Heart right ventricle (tissue), 16 donors: ENCODE measurements around the gene SPTBN1. TPM values are rescaled to one million over a fixed set of nuclear protein-coding genes. Genes with fewer than 3 reads are reported as not detected.

ENCODE experiments used
- ATAC-seq, 8 donors: fragments of 200-7000 bp; cut with Tn5 transposase; one replicate each; pipeline ENCODE4 v1.9.1; 2020; ENCODE audit warnings: mild to moderate bottlenecking in 8 of 8, moderate library complexity in 8 of 8, moderate number of reproducible peaks in 1 of 8
- DNase-seq, 2 donors: peaks; one replicate each; pipeline ENCODE4 v3.0.0-alpha.2; 2020
- H3K27ac ChIP-seq, 10 donors: fragments of 200-600 bp; sonication (generic) in 2 of 10; one replicate each; pipeline versions ENCODE4 v1.5.0 to v1.8.0; 2020 to 2022; ENCODE audit warnings: mild to moderate bottlenecking in 3 of 10
- H3K27me3 ChIP-seq, 7 donors: fragments of 200-600 bp; one replicate each; pipeline ENCODE4 v1.8.0; 2021 to 2022; ENCODE audit warnings: mild to moderate bottlenecking in 2 of 7
- H3K36me3 ChIP-seq, 9 donors: fragments of 200-600 bp; sonication (generic) in 1 of 9; one replicate each; pipeline versions ENCODE4 v1.5.0 to v1.8.0; 2020 to 2022; ENCODE audit warnings: mild to moderate bottlenecking in 2 of 9
- H3K4me1 ChIP-seq, 9 donors: fragments of 200-600 bp; sonication (generic) in 1 of 9; one replicate each; pipeline versions ENCODE4 v1.5.0 to v1.8.0; 2020 to 2022; ENCODE audit warnings: mild to moderate bottlenecking in 4 of 9
- H3K4me3 ChIP-seq, 10 donors: fragments of 200-600 bp; sonication (generic) in 2 of 10; one replicate each; pipeline versions ENCODE4 v1.5.0 to v1.8.0; 2020 to 2022; ENCODE audit warnings: mild to moderate bottlenecking in 7 of 10, moderate library complexity in 2 of 10
- H3K9me3 ChIP-seq, 11 donors: fragments of 200-600 bp in 10 of 11; sonication (generic) in 2 of 11; one replicate each; pipeline versions ENCODE4 v1.5.0 to v1.8.0; 2013 to 2022; ENCODE audit warnings: mild to moderate bottlenecking in 2 of 11, control low read depth in 1 of 11, moderate library complexity in 1 of 11
- WGBS, 2 donors: extraction: QIAGEN DNeasy Blood & Tissue Kit; methylation state at CpG; one replicate each; pipeline ENCODE4 v1.1.7; 2013; ENCODE audit warnings: inconsistent platforms in 1 of 2; 5-methylcytosine and 5-hydroxymethylcytosine counted together
- intact Hi-C, 10 donors: fragments of 100-400 bp; cut with DNase I; formaldehyde crosslinking; loops; one replicate each; pipeline versions ENCODE4 v1.11.1 to v1.14.2; 2022
- polyA plus RNA-seq, 2 donors: library from polyadenylated mRNA; stranded (reverse); fragments of 200-250 nt; gene quantifications; one replicate each; pipeline ENCODE4 v1.2.3, GENCODE V29; 2013
- total RNA-seq, 10 donors: library from RNA; stranded (reverse); fragmentation: NEBNext Ultra II Directional in 3 of 10; extraction: Animal tissue kit (Norgen Biotek cat#: 25700) in 3 of 10; gene quantifications; one replicate each; pipeline versions ENCODE4 v1.2.1 to v1.2.4, GENCODE V29; 2021 to 2023
- TF ChIP-seq, protein P1 (sequence below), 9 donors: fragments of 200-600 bp; sonication (generic) in 2 of 9; IDR thresholded peaks; one replicate each; pipeline versions ENCODE4 v1.5.0 to v1.8.0; 2021 to 2022; ENCODE audit warnings: antibody characterized with exemption in 9 of 9, mild to moderate bottlenecking in 5 of 9, moderate library complexity in 1 of 9
- donor health status: Arrhythmogenic right ventricular cardiomyopathy.
- donor health status: ischemic (EF 13 %, LVEDD 7.1; RV severe dilation, severe dysfunction).
- donor health status: healthy with polysubstance abuse.
- donor health status: DM: no; HTN: yes; CAD: no.
- donor health status: DM: no; HTN: no; CAD: no.
- donor health status: ischemic (EF 25% LVEDD 6.9; RV normal size, moderate dysfunction).
- donor health status: ischemic (EF 25% LVEDD 5.7; RV mildly dilated, moderate dysfunction).
- donor health status: healthy.
- donor health status: DM: yes; HTN: yes; CAD: no.
- donor health status: Ischemic cardiomyopathy.
- donor health status: ischemic (EF 35%, LVEDD 5.7; RV mildly dilated, moderate dysfunction).
- donor health status: nonischemic (EF 11% LVEDD 7.7; RV severe dilation, severe dysfunction).
- donor health status: DM: yes; HTN: yes; CAD: no.
- donor health status: PGD.
- donor health status: ischemic (EF 29% LVEDD 5.4; RV normal size, mild dysfunction).
- donor health status: nonischemic (EF 23%, LVEDD 6.1; RV moderate dilation, normal function).

Gene SPTBN1
- total and polyA plus RNA-seq, 12 donors, result 91.1 to 643 (median 494) TPM

DNA sequence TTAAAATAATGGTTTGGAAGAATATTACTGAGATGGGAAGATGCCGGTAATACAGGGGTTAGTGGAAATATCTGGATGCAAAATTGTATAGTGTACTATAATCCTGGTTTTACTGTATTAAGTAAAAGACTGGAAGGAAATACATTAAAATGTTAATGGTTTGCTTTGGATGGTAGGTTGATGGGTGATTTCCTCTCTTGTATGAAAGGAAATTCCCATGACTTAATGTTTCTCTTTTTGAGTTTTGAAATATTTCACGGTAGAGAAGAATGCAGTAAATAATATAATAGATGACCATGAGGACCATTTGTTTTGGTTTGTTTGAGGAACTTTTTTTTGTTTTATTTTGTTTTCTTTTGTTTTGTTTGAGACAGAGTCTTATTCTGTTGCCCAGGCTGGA, 8.2 kb downstream of the SPTBN1 start:
- TF ChIP-seq, protein P1, sequence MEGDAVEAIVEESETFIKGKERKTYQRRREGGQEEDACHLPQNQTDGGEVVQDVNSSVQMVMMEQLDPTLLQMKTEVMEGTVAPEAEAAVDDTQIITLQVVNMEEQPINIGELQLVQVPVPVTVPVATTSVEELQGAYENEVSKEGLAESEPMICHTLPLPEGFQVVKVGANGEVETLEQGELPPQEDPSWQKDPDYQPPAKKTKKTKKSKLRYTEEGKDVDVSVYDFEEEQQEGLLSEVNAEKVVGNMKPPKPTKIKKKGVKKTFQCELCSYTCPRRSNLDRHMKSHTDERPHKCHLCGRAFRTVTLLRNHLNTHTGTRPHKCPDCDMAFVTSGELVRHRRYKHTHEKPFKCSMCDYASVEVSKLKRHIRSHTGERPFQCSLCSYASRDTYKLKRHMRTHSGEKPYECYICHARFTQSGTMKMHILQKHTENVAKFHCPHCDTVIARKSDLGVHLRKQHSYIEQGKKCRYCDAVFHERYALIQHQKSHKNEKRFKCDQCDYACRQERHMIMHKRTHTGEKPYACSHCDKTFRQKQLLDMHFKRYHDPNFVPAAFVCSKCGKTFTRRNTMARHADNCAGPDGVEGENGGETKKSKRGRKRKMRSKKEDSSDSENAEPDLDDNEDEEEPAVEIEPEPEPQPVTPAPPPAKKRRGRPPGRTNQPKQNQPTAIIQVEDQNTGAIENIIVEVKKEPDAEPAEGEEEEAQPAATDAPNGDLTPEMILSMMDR (IDR thresholded peaks at IDR 0.05), result no peak
- Histone ChIP-seq H3K36me3 (peaks cover 0 to 19% (median 0%) of the 10 kb centered on the region in 9 donors), H3K27me3 (peaks cover 0 to 3% (median 0%) of the 10 kb centered on the region in 7 donors), H3K27ac (peak overlapping the region in 6 of 10 donors; percentile 3 to 98 (median 48)), H3K4me3 (no peak overlapping the region), H3K9me3 (no peaks in the 10 kb centered on the region), H3K4me1 (peaks cover 17 to 99% (median 86%) of the 10 kb centered on the region in 9 donors)
- 49 to 59% methylated on average over 2 of the region's 2 CpGs for whole genome bisulfite sequencing, 2 donors
- intact Hi-C loops, result loop anchor here in 3 of 10 donors (5.0 to 10.0 kb wide), 4 partner anchors 33 to 170 kb away; no protein-coding TSS in a partner anchor
- ATAC-seq (no peak), DNase-seq (no peak)

DNA sequence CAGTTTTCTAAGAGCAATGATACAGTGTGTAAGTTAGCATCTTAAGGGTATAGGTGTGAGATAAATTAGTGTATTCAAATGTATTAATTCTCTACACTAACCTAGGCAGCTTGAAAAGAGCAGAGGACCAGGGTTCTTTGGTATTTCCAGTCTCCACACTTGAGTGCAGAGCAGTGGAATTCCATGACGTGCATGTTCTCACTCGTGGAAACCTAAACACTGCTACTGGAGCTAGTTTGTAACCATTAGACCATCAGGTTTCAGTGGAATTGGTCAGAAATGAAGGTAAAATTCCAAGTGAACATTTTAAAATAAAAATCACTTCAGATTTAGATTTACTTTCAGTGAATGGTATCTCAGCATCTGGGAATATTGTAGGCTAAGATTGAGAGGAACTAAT, 9.0 kb downstream of the SPTBN1 start:
- peak overlapping the region in 6 of 10 donors; percentile 3 to 98 (median 42) for H3K27ac ChIP-seq
- H3K4me1 ChIP-seq, result peaks cover 16 to 99% (median 86%) of the 10 kb centered on the region in 9 donors
- WGBS, 2 donors, result 25 to 27% methylated on average over 2 of the region's 2 CpGs
- no peak overlapping the region for H3K4me3 ChIP-seq
- DNase-seq (no peak), ATAC-seq (peak in 1 of 8 donors; percentile 23)
- TF ChIP-seq, protein P1 (IDR thresholded peaks at IDR 0.05), result no peak
- H3K36me3 ChIP-seq, result peaks cover 0 to 19% (median 0%) of the 10 kb centered on the region in 9 donors
- H3K27me3 ChIP-seq, result no peaks in the 10 kb centered on the region
- intact Hi-C loops, result loop anchor here in 1 of 10 donors (10.0 kb wide), 1 partner anchor 170 kb away; no protein-coding TSS in a partner anchor
- no peaks in the 10 kb centered on the region for H3K9me3 ChIP-seq

DNA sequence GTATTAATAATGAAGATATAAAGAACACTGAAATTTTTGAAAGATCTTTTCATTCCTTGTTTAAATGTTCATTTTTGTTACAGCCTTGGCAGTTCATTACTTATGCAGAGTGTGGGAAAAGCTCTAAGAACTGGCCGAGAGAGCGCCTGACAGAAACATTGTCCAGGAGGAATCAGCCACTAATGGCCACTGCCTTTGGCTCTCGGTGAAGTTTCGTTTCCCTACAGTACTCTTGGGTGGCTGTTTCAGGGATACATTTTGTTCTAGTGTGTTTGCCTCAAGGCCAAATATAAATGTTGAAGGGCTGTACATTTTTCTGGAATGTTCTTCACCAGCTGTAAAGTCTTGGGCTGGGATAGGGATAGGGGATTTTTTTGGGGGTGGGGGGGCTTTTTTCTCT, 10.7 kb downstream of the SPTBN1 start:
- Histone ChIP-seq H3K27ac (peak overlapping the region; percentile 23 to 98 (median 67)), H3K36me3 (peaks cover 0 to 11% (median 0%) of the 10 kb centered on the region in 9 donors), H3K4me3 (peak overlapping the region in 1 of 10 donors; percentile 9), H3K27me3 (no peaks in the 10 kb centered on the region), H3K9me3 (no peaks in the 10 kb centered on the region), H3K4me1 (peaks cover 14 to 99% (median 85%) of the 10 kb centered on the region in 9 donors)
- DNase-seq, result no peak
- peak in 6 of 8 donors; percentile 23 to 65 (median 48) for ATAC-seq
- TF ChIP-seq, protein P1 (IDR thresholded peaks at IDR 0.05), result no peak
- intact Hi-C loops, result loop anchor here in 1 of 10 donors (10.0 kb wide), 1 partner anchor 168 kb away; no protein-coding TSS in a partner anchor
- 9 to 21% methylated on average over 4 of the region's 4 CpGs for WGBS, 2 donors

DNA sequence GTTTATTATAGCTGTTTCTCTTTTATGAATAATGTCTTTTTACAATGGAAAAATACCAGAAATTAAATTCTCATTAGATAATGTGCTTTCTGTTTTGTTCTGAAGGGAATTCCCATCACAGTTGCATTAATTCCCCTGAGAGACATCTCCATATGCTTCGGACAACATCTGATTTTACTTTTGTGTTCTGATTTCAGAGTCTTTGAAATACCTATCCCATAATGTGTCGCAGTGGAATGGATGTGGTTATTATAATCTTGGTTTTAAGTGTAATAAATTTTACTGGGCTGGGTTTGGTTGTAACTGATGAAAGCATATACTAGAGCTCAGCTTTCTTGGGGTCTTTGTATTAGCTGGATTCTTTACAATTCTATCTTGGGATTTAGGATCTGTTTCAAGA, 12.5 kb downstream of the SPTBN1 start:
- ATAC-seq (no peak), DNase-seq (no peak)
- 50 to 58% methylated on average over 2 of the region's 2 CpGs for WGBS, 2 donors
- Histone ChIP-seq H3K9me3 (no peaks in the 10 kb centered on the region), H3K27me3 (no peaks in the 10 kb centered on the region), H3K27ac (peak overlapping the region; percentile 54 to 98 (median 76)), H3K4me3 (no peak overlapping the region), H3K4me1 (peaks cover 11 to 99% (median 85%) of the 10 kb centered on the region in 9 donors), H3K36me3 (peaks cover 0 to 11% (median 0%) of the 10 kb centered on the region in 9 donors)
- TF ChIP-seq, protein P1 (IDR thresholded peaks at IDR 0.05), result no peak
- intact Hi-C loops, result loop anchor here in 1 of 10 donors (10.0 kb wide), 1 partner anchor 166 kb away; no protein-coding TSS in a partner anchor
